ENCODE results near the gene UMOD.

DNA sequence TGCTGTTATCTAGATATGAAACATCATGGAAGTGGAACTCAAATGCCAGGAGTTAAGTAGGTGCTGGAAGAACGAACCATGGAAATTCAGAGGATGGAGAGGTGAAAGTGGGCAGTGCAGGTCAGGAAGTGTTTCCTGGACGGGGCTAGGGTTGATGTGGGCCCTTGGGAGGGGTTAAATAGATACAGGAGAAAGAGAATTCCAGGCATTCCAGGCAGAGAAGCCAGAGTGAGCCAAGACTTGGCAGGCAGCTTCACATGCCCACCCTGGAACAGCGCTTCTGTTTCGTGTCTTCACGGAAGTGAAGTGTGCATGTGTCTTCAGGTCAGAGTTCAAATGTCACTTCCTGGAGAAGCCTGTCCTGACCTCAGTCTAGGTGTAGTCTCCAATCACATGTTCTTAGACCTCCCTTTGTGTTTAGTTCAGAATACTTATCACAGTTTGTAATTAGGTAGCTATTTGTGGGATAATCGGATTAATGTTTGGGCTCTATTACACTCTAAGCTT is 66.5 kb downstream of the UMOD start:
- TF ChIP-seq, protein P1, sequence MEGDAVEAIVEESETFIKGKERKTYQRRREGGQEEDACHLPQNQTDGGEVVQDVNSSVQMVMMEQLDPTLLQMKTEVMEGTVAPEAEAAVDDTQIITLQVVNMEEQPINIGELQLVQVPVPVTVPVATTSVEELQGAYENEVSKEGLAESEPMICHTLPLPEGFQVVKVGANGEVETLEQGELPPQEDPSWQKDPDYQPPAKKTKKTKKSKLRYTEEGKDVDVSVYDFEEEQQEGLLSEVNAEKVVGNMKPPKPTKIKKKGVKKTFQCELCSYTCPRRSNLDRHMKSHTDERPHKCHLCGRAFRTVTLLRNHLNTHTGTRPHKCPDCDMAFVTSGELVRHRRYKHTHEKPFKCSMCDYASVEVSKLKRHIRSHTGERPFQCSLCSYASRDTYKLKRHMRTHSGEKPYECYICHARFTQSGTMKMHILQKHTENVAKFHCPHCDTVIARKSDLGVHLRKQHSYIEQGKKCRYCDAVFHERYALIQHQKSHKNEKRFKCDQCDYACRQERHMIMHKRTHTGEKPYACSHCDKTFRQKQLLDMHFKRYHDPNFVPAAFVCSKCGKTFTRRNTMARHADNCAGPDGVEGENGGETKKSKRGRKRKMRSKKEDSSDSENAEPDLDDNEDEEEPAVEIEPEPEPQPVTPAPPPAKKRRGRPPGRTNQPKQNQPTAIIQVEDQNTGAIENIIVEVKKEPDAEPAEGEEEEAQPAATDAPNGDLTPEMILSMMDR (optimal IDR thresholded peaks at IDR 0.05 in 1 of 3, IDR thresholded peaks at IDR 0.05 in 1 of 3, conservative IDR thresholded peaks at IDR 0.05 in 1 of 3; ENCODE audit: extremely low read depth in 1 of 3, insufficient read depth in 2 of 3, low read length in 3 of 3), result no peak
- no peak for TF ChIP-seq EZH2 (IDR thresholded peaks at IDR 0.05; ENCODE audit: low read length)

All from keratinocyte (primary cell).